IPS DF 6.9 (cell line): ENCODE measurements around the gene EPGN.
"Not testable (repeated sequence)": the region's sequence is repeated elsewhere in the genome, so short reads cannot be mapped to it uniquely, and the experiment has no call there.

Source experiments
- DNase-seq: peaks from one replicate; pipeline ENCODE4 v3.0.0-alpha.2; 2013; ENCODE audit warnings: low read depth, low spot score
- H3K27ac ChIP-seq: one replicate; pipeline ENCODE4 v1.5.1; 2013; ENCODE audit warnings: low read length, control low read depth
- H3K27me3 ChIP-seq: 2 replicates; pipeline ENCODE4 v1.6.1; 2013; ENCODE audit warnings: mild to moderate bottlenecking, low read length; ENCODE audit not compliant: control insufficient read depth, insufficient read depth
- H3K36me3 ChIP-seq: 2 replicates; pipeline ENCODE4 v1.6.1; 2013; ENCODE audit warnings: low read length; ENCODE audit not compliant: control insufficient read depth, insufficient read depth
- H3K4me1 ChIP-seq: 2 replicates; pipeline ENCODE4 v1.6.1; 2013; ENCODE audit warnings: low read length; ENCODE audit not compliant: control insufficient read depth, insufficient read depth
- H3K4me3 ChIP-seq: 2 replicates; pipeline ENCODE4 v1.5.1; 2013; ENCODE audit warnings: mild to moderate bottlenecking, low read length
- H3K9me3 ChIP-seq: 2 replicates; pipeline ENCODE4 v1.6.1; 2013; ENCODE audit warnings: low read length, inconsistent platforms; ENCODE audit not compliant: control insufficient read depth, insufficient read depth
- WGBS: extraction: QIAGEN DNeasy Blood & Tissue Kit; methylation state at CpG from one replicate; pipeline ENCODE4 v1.1.7; 2013; ENCODE audit warnings: mixed read lengths, missing lambda C conversion rate; ENCODE audit not compliant: insufficient read length, insufficient coverage; 5-methylcytosine and 5-hydroxymethylcytosine counted together

EPGN gene

DNA sequence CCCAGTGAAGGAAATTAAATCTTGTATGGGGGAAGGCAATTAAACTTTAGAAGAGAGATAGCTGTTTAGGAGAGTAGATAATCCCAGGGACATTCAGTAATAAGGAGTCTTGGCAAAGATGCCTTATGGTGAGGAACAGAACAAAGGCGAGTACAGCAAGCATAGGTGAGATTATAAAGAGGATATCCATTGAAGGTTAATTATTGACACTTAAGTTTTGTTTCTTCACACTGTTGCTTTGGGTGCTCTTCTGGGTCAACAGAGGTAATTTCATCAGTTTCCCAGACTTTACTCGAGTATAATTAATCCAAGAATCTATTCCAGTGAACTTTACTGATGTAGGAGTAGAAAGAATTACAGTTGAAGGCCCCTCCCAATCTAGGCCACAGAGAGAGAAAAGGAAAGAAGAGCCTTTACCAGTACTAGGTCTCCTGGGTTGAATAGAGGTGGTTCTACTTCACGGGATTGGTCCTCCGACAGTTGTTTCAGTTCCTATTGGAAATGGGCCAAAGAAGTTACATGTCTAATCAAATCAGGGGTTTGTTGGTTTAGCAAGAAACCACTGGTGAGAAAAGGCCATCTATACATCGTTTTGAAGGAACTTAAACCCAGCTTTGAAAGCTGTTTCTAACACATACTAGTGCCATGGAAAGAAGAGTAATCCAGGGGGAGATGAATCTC lies 27.2 kb downstream of the EPGN start:
- Histone ChIP-seq H3K4me3 (no peak overlapping the region), H3K9me3 (no peaks in the 10 kb centered on the region), H3K27ac (no peak overlapping the region), H3K36me3 (no peaks in the 10 kb centered on the region), H3K27me3 (no peaks in the 10 kb centered on the region), H3K4me1 (no peaks in the 10 kb centered on the region)
- no CpG with 5 or more reads among the region's 5 CpGs for WGBS
- DNase-seq: no peak

DNA sequence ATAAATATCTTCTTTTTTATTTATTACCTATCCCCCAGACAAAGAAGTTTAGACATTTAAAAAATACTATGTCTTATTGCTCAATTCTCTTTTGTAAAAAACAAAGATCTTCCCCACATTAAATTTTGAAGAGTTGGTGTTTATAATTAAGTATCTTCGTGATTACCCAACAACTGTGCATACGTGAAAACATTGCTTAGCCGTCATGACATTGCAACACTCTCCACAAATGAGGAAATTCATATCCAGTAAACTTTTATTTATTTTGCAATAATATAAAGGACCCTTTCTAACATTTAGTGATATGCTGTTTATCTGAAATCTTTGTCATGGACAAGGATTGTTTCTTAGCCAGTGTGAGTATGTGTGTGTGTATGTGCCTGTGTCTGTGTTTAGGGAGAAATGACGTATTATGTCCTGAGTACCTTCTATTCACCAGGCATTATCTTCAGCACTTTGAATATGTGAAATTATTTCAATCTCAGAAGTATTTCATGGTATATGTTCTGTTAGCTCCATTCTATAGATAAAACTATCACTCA lies 30.6 kb downstream of the EPGN start:
- DNase-seq: no peak
- H3K27ac ChIP-seq: no peak overlapping the region
- H3K36me3 ChIP-seq: no peaks in the 10 kb centered on the region
- H3K4me1 ChIP-seq: no peaks in the 10 kb centered on the region
- no CpG with 5 or more reads among the region's 4 CpGs for WGBS
- no peaks in the 10 kb centered on the region for H3K27me3 ChIP-seq
- no peak overlapping the region for H3K4me3 ChIP-seq
- H3K9me3 ChIP-seq: no peaks in the 10 kb centered on the region

DNA sequence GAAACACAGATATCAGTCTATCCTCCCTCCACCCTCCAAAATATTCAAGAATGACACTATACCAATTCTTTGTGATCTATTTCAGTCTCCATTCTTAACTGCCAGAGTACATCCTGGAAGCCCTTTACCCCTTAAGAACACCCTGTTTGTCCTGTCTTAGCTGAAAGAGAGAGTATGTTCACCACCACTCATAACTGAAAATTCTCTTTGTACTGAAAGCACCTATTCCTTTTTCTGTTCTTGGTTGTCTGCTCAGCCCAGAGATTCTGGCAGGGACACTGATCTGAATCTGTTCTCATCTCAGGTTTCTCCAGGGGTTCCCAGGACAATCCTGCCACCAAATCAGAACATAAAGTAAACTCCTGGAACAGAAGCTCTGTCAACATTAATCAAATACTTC lies 31.2 kb downstream of the EPGN start:
- Histone ChIP-seq H3K36me3 (0 out of 2 replicates have a peak, but pooled peaks cover 3% of the 10 kb centered on the region), H3K27ac (no peak overlapping the region), H3K9me3 (peaks cover 3% of the 10 kb centered on the region), H3K4me1 (no peaks in the 10 kb centered on the region), H3K4me3 (no peak overlapping the region), H3K27me3 (no peaks in the 10 kb centered on the region)
- no peak for DNase-seq

DNA sequence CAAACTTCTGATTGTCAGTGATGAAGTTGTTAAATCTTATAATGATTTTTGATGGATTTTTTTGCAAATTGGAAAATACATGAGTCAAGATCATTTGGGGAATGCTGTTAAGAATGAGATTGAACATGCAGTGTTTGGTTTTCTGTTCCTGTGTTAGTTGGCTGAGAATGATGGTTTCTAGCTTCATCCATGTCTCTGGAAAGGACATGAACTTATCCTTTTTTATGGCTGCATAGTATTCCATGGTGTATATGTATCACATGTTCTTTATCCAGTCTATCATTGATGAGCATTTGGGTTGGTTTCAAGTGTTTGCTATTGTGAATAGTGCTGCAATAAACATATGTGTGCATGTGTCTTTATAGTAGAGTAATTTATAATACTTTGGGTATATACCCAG lies 32.2 kb downstream of the EPGN start:
- H3K9me3 ChIP-seq, H3K36me3 ChIP-seq, DNase-seq, H3K4me3 ChIP-seq, H3K27me3 ChIP-seq, H3K4me1 ChIP-seq, H3K27ac ChIP-seq: not testable (repeated sequence)

DNA sequence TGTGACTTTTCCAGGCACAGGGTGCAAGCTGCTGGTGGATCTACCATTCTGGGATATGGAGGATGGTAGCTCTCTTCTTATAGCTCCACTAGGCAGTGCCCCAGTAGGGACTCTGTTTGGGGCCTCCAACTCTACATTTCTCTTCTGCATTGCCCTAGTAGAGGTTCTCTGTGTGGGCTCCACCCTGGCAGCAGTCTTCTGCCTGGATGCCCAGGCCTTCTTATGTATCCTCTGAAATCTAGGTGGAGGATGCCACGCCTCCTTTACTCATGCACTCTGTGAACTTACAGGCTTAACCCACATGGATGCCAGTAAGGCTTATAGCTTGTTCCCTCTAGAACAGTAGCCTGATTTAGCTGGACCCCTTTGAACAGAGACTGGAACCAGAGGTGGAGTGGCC lies 35.8 kb downstream of the EPGN start:
- peaks cover 3% of the 10 kb centered on the region for H3K9me3 ChIP-seq
- no peaks in the 10 kb centered on the region for H3K27me3 ChIP-seq
- 0 out of 2 replicates have a peak, but pooled peaks cover 3% of the 10 kb centered on the region for H3K36me3 ChIP-seq
- no peak overlapping the region for H3K27ac ChIP-seq
- no peak for DNase-seq
- H3K4me1 ChIP-seq: no peaks in the 10 kb centered on the region
- H3K4me3 ChIP-seq: no peak overlapping the region
- WGBS: no CpG with 5 or more reads among the region's 1 CpG

DNA sequence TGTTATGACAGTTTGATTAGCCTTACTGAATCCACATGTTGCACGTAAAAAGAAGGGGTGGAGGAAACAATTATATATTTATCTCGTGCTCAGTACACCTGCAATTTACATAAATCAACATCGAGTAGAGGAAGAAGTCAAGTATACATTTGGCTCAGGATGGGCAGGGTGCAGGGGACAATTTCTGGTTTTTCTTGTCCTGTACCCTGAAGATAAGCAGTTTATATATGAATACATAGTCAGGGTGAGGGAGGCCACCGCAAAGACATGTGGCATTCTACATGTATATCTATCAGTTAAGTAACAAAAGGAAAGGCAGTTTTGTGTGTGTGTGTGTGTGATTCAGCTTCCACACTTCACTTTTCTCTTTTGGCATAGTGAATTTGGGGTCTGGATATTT lies 45.6 kb downstream of the EPGN start:
- H3K4me1 ChIP-seq: no peaks in the 10 kb centered on the region
- no CpG with 5 or more reads among the region's 4 CpGs for WGBS
- no peaks in the 10 kb centered on the region for H3K36me3 ChIP-seq
- no peak overlapping the region for H3K27ac ChIP-seq
- no peak overlapping the region for H3K4me3 ChIP-seq
- DNase-seq: no peak
- H3K27me3 ChIP-seq: no peaks in the 10 kb centered on the region
- no peaks in the 10 kb centered on the region for H3K9me3 ChIP-seq

DNA sequence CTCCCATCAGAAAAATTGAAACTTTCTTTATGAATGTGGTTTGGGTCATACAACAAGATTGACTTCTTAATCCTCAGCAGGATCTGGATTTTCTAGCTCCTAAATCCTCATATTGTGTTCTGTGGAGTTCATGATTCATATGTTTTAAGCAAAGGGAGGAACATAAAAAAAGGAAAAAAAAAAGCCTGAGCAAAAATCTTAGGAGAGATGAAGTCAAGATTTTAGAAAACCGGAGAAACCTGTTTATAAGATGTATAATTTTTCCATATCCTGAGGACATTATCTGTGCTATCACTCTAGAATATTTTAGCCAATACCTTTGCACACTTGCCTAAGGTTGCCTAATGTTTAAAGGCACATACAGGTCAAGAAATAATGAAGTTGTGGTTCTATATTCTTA lies 49.7 kb downstream of the EPGN start:
- no CpG with 5 or more reads among the region's 1 CpG for WGBS
- Histone ChIP-seq H3K36me3 (no peaks in the 10 kb centered on the region), H3K27me3 (no peaks in the 10 kb centered on the region), H3K4me3 (no peak overlapping the region), H3K4me1 (no peaks in the 10 kb centered on the region), H3K9me3 (no peaks in the 10 kb centered on the region), H3K27ac (no peak overlapping the region)
- no peak for DNase-seq

DNA sequence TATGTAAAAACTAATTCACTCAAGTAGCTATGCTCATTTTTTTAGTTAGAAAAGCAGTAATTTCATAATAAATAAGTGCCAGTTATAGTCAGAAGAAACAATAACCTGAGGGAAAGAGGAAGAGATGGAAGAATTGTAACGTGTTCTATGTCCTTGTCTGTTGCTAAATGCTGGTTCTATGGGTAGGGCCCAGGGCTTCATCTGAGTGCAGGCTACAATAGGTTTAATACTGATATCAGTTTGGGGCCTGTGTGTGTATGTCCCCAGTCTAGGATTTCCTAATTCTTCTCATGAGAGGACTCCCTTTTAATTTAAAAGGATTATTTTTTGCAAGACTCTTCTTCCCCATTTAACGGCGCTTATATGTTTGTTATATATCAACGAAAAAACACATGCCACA lies 53.4 kb downstream of the EPGN start:
- no CpG with 5 or more reads among the region's 4 CpGs for WGBS
- no peak overlapping the region for H3K27ac ChIP-seq
- no peaks in the 10 kb centered on the region for H3K36me3 ChIP-seq
- H3K9me3 ChIP-seq: no peaks in the 10 kb centered on the region
- peaks cover 3% of the 10 kb centered on the region; the same call in 1 of the 2 replicates for H3K27me3 ChIP-seq
- H3K4me3 ChIP-seq: no peak overlapping the region
- no peak for DNase-seq
- no peaks in the 10 kb centered on the region; the same call in 1 of the 2 replicates for H3K4me1 ChIP-seq

DNA sequence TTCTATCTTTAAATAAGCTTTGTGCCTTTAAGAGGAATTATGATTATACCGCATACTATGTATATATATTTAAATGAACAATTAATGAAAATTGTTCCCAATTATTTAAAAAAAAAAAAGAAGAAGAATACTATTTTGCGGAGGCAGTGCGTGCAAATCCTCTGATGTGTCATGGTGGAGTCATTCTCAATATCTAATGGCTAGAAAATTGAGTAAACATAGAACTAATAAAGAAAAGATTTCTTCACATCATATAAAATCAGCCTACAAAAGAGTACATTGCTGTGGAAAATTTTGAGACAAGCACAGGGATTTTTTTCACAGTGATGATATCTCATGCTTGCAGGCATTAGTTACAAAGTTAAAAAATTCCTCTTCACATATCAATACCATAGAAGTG lies 54.1 kb downstream of the EPGN start:
- peaks cover 3% of the 10 kb centered on the region; the same call in 1 of the 2 replicates for H3K27me3 ChIP-seq
- no peak overlapping the region for H3K4me3 ChIP-seq
- WGBS: no CpG with 5 or more reads among the region's 3 CpGs
- no peaks in the 10 kb centered on the region for H3K36me3 ChIP-seq
- no peak for DNase-seq
- H3K27ac ChIP-seq: no peak overlapping the region
- no peaks in the 10 kb centered on the region; the same call in 1 of the 2 replicates for H3K4me1 ChIP-seq
- no peaks in the 10 kb centered on the region for H3K9me3 ChIP-seq

DNA sequence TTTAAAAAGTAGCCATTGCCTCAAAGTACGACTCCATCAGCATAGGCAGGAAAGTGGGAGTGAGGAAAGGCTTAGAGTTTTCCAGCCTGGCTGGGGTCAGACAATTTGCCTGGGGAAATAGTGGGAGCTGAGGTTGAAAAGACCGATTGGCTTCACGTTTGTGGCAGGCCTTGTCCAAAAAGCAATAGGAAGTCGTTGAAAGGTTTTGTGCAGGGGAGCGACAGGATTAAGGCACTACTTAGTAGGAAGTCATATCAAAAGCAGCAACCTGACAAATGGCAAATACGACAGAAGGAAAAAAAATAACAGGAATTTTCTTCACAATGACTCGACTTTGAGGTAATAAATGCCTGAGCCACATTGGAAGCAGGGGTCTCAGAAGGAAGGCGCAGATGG lies 56.0 kb downstream of the EPGN start:
- DNase-seq: no peak
- H3K4me3 ChIP-seq: peak overlapping the region; percentile 72; the same call in 1 of the 2 replicates
- peaks cover 3% of the 10 kb centered on the region; the same call in 1 of the 2 replicates for H3K27me3 ChIP-seq
- no peaks in the 10 kb centered on the region; the same call in 1 of the 2 replicates for H3K4me1 ChIP-seq
- H3K27ac ChIP-seq: no peak overlapping the region
- H3K36me3 ChIP-seq: no peaks in the 10 kb centered on the region
- WGBS: no CpG with 5 or more reads among the region's 8 CpGs
- H3K9me3 ChIP-seq: no peaks in the 10 kb centered on the region
